GM21390 (cell line): Measurements from ENCODE around the gene NXN.
A peak's percentile ranks its signal among the peaks of the same experiment; 100 is the strongest.
"Not testable (repeated sequence)": the region's sequence is repeated elsewhere in the genome, so short reads cannot be mapped to it uniquely, and the experiment has no call there.

Experiments used
- ATAC-seq: cut with Tn5 transposase; IDR thresholded peaks from one replicate; pipeline ENCODE4 v1.9.1; 2021; ENCODE audit not compliant: unreplicated experiment

Gene NXN

GRCh38 chr17:1007310-1008007, 27.9 kb upstream of the NXN start:
- no peak for ATAC-seq

GRCh38 chr17:1006054-1006453, 26.5 kb upstream of the NXN start:
- no peak for ATAC-seq

GRCh38 chr17:1005361-1005946, 25.9 kb upstream of the NXN start:
- ATAC-seq, result no peak

GRCh38 chr17:1004769-1005295, 25.3 kb upstream of the NXN start:
- no peak for ATAC-seq

GRCh38 chr17:1003972-1004768, 24.6 kb upstream of the NXN start:
- ATAC-seq, result no peak

- no peak for ATAC-seq
These were observed 24.0 kb upstream of the NXN start for GRCh38 chr17:1003633-1003971.

- ATAC-seq, result no peak
These were observed 23.4 kb upstream of the NXN start for GRCh38 chr17:1002771-1003555.

GRCh38 chr17:1002412-1002753, 22.8 kb upstream of the NXN start:
- no peak for ATAC-seq

GRCh38 chr17:1001640-1002411, 22.2 kb upstream of the NXN start:
- ATAC-seq, result no peak

- ATAC-seq, result no peak
These were observed 21.3 kb upstream of the NXN start for GRCh38 chr17:1000597-1001461.

GRCh38 chr17:998111-998510, 18.5 kb upstream of the NXN start:
- ATAC-seq, result no peak

- ATAC-seq, result peak; percentile 95
These were observed 17.2 kb upstream of the NXN start, which contains the start of gene TIMM22 for GRCh38 chr17:996554-997344. TIMM22 (plus strand) TSS chr17:997129; CDS start chr17:997143, 14 bp downstream.

- ATAC-seq, result not testable (repeated sequence)
These were observed 15.7 kb upstream of the NXN start for GRCh38 chr17:995324-995723.

- ATAC-seq, result no peak
These were observed 13.4 kb upstream of the NXN start for GRCh38 chr17:992933-993332.

GRCh38 chr17:988561-988960, 9.0 kb upstream of the NXN start:
- no peak for ATAC-seq

GRCh38 chr17:987931-988330, 8.4 kb upstream of the NXN start:
- ATAC-seq, result no peak

- no peak for ATAC-seq
These were observed 6.8 kb upstream of the NXN start for GRCh38 chr17:986322-986929.

- ATAC-seq, result no peak
These were observed 4.3 kb upstream of the NXN start for GRCh38 chr17:983921-984320.
